Upper lobe of left lung (tissue), 4 donors: ENCODE data around the gene RASAL2.
"Not testable (repeated sequence)": the region's sequence is repeated elsewhere in the genome, so short reads cannot be mapped to it uniquely, and the experiment has no call there.

ENCODE experiments used
- CTCF ChIP-seq, 6 experiments: fragments of 450-650 bp in 4 of 6; fragments of 200-600 bp in 2 of 6; sonication (generic) in 2 of 6; IDR thresholded peaks; one replicate each; pipeline ENCODE4 v1.5.1; 2016 to 2019; ENCODE audit warnings: antibody characterized with exemption in 6 of 6
- POLR2A ChIP-seq, 4 donors: fragments of 450-650 bp; IDR thresholded peaks; one replicate each; pipeline ENCODE4 v1.5.1; 2016 to 2017; ENCODE audit warnings: antibody characterized with exemption in 4 of 4, mild to moderate bottlenecking in 2 of 4
- POLR2AphosphoS5 ChIP-seq, 2 donors: sonication (generic); formaldehyde crosslinking; IDR thresholded peaks; one replicate each; pipeline ENCODE4 v1.5.1; 2017; ENCODE audit warnings: antibody characterized with exemption in 2 of 2

GRCh38 chr1:178091454-178091853 lies 2.5 kb upstream of the RASAL2 start:
- not testable (repeated sequence) for TF ChIP-seq POLR2A, POLR2AphosphoS5, CTCF (IDR thresholded peaks at IDR 0.05)
